Hepatocyte (in vitro differentiated cells): ENCODE results near the gene TMEM218.

ENCODE experiments used
- EZH2 ChIP-seq: fragments of 200-600 bp; sonication (generic); IDR thresholded peaks from 2 replicates; pipeline ENCODE4 v1.6.1; 2016; ENCODE audit warnings: antibody characterized with exemption, mild to moderate bottlenecking, borderline replicate concordance
- EZH2phosphoT487 ChIP-seq: fragments of 200-600 bp; sonication (generic); IDR thresholded peaks from one replicate; pipeline ENCODE4 v1.6.1; 2018; ENCODE audit warnings: antibody characterized with exemption, mild to moderate bottlenecking, low read depth, moderate library complexity; ENCODE audit not compliant: unreplicated experiment, severe bottlenecking
- TF ChIP-seq, protein P1 (sequence below): fragments of 200-600 bp; sonication (generic); IDR thresholded peaks from 2 replicates; pipeline ENCODE4 v1.5.1; 2016; ENCODE audit warnings: antibody characterized with exemption, mild to moderate bottlenecking; ENCODE audit not compliant: poor library complexity

DNA sequence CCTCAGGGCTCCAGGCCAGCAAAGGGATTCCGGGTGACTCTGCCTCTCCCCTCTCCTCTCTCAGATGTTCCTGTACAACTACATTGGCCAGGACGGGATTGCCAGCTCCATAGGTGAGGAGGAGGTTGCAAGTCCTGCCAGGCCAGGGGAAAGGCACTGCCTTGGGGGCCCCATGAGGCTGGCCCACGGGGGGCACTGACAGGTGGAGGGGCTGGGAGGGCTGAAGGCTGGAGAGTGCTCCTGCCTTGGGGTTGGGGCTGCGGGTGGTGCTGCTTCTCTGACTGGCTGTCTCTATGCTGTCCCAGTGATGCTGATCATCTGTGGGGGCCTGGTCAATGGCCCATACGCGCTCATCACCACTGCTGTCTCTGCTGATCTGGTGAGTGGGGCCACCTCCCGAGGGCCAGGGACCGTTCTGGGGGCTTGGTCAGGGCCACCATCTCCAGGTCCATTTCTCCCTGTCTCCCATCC is 26.6 kb downstream of the TMEM218 start:
- no peak for TF ChIP-seq EZH2phosphoT487
- TF ChIP-seq, protein P1, sequence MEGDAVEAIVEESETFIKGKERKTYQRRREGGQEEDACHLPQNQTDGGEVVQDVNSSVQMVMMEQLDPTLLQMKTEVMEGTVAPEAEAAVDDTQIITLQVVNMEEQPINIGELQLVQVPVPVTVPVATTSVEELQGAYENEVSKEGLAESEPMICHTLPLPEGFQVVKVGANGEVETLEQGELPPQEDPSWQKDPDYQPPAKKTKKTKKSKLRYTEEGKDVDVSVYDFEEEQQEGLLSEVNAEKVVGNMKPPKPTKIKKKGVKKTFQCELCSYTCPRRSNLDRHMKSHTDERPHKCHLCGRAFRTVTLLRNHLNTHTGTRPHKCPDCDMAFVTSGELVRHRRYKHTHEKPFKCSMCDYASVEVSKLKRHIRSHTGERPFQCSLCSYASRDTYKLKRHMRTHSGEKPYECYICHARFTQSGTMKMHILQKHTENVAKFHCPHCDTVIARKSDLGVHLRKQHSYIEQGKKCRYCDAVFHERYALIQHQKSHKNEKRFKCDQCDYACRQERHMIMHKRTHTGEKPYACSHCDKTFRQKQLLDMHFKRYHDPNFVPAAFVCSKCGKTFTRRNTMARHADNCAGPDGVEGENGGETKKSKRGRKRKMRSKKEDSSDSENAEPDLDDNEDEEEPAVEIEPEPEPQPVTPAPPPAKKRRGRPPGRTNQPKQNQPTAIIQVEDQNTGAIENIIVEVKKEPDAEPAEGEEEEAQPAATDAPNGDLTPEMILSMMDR: no peak
- TF ChIP-seq EZH2: no peak
